Measurements from ENCODE around the gene ERO1B. TPM values are rescaled to one million over a fixed set of nuclear protein-coding genes. Genes with fewer than 3 reads are reported as not detected.

The ERO1B gene
- polyA plus RNA-seq, 1 of the 3 experiments (the other 2 are of a cell fraction): 0.79 TPM

DNA sequence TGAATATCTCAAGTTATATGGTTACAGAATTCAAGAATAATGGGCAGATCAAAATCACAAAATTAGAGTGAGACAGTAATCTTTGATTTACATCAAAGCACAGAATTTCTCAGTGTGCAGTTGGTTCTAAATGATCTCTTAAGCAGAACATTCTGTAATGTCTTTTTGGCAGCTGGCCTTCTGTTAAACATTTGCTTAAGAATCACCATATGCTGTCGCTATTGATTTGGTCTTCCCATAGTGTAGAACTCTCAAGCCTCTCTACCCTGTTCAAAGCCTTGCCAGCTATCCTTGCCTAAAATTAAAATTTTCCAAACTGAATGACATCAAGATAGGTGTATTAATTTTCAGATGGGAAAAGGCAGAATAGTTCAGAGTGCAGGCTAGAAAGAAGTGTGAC is 38.9 kb upstream of the ERO1B start:
- DNase-seq: no peak
- Histone ChIP-seq H3K4me2 (no peak overlapping the region), H2AFZ (ENCODE audit: low read depth) (no peak overlapping the region), H3F3A (replicated peaks; ENCODE audit: insufficient read depth) (no peaks in the 10 kb centered on the region), H3K27ac (ENCODE audit: low read depth in 2 of 2, low read length in 1 of 2) (no peak overlapping the region), H3K9ac (no peak overlapping the region), H3K27me3 (ENCODE audit: insufficient read depth) (no peaks in the 10 kb centered on the region), H3K4me3 (ENCODE audit: low read depth in 2 of 2, low read length in 1 of 2) (no peak overlapping the region), H3K79me2 (ENCODE audit: insufficient read depth) (no peaks in the 10 kb centered on the region), H4K20me1 (ENCODE audit: insufficient read depth) (no peaks in the 10 kb centered on the region), H3K9me3 (no peaks in the 10 kb centered on the region), H3K9me2 (no peaks in the 10 kb centered on the region), H3K36me3 (replicated peaks in 1 of 2; ENCODE audit: control insufficient read depth in 1 of 2, insufficient read depth in 2 of 2, low read length in 1 of 2) (no peaks in the 10 kb centered on the region), H3K4me1 (ENCODE audit: control insufficient read depth in 1 of 2, insufficient read depth in 2 of 2, low read depth in 1 of 2, low read length in 1 of 2) (no peaks in the 10 kb centered on the region)
- 50% methylated on average over 1 of the region's 1 CpG for WGBS (ENCODE audit: low lambda C conversion rate)
- CTCF ChIA-PET: interaction anchor here (1.6 kb wide), 1 partner anchor 10 kb away, joined by 7 read pairs; no protein-coding TSS in a partner anchor
- POLR2A ChIA-PET: no interaction called here
- TF ChIP-seq MXI1 (IDR thresholded peaks at IDR 0.05; ENCODE audit: low read depth, low read length): no peak

DNA sequence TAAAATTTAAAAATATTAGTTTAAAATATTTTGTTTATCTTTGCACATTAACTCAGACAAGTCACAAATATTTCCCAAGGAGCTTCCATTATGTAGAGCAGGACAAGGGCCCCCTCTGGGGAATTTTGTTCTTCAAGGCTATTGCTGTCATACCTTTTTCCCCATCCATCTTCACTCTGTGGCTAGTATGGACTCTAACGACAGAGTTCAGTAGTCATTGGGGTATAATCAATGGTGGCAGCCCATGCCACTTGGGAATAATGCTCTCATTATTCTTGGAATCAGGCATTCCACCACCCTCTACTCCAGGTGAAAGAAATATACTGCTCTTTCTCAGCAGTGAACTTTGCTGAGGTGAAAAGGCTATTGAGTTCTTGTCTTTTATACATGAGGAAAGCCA is 38.5 kb upstream of the ERO1B start:
- Histone ChIP-seq H3K27me3 (ENCODE audit: insufficient read depth) (no peaks in the 10 kb centered on the region), H3K9ac (no peak overlapping the region), H4K20me1 (ENCODE audit: insufficient read depth) (no peaks in the 10 kb centered on the region), H3K4me1 (ENCODE audit: control insufficient read depth in 1 of 2, insufficient read depth in 2 of 2, low read depth in 1 of 2, low read length in 1 of 2) (no peaks in the 10 kb centered on the region), H3K36me3 (replicated peaks in 1 of 2; ENCODE audit: control insufficient read depth in 1 of 2, insufficient read depth in 2 of 2, low read length in 1 of 2) (no peaks in the 10 kb centered on the region), H3F3A (replicated peaks; ENCODE audit: insufficient read depth) (no peaks in the 10 kb centered on the region), H3K9me2 (no peaks in the 10 kb centered on the region), H3K27ac (ENCODE audit: low read depth in 2 of 2, low read length in 1 of 2) (no peak overlapping the region), H3K4me2 (no peak overlapping the region), H2AFZ (ENCODE audit: low read depth) (no peak overlapping the region), H3K79me2 (ENCODE audit: insufficient read depth) (no peaks in the 10 kb centered on the region), H3K4me3 (ENCODE audit: low read depth in 2 of 2, low read length in 1 of 2) (no peak overlapping the region), H3K9me3 (no peaks in the 10 kb centered on the region)
- CTCF ChIA-PET: interaction anchor here (1.6 kb wide), 1 partner anchor 9 kb away, joined by 7 read pairs; no protein-coding TSS in a partner anchor
- TF ChIP-seq NFIC (IDR thresholded peaks at IDR 0.05; ENCODE audit: borderline replicate concordance) (no peak), TAF1 (IDR thresholded peaks at IDR 0.05; ENCODE audit: borderline replicate concordance, low read depth, low read length) (no peak)
- 14% methylated on average over 1 of the region's 1 CpG for WGBS (ENCODE audit: low lambda C conversion rate)
- DNase-seq: no peak
- POLR2A ChIA-PET: no interaction called here

DNA sequence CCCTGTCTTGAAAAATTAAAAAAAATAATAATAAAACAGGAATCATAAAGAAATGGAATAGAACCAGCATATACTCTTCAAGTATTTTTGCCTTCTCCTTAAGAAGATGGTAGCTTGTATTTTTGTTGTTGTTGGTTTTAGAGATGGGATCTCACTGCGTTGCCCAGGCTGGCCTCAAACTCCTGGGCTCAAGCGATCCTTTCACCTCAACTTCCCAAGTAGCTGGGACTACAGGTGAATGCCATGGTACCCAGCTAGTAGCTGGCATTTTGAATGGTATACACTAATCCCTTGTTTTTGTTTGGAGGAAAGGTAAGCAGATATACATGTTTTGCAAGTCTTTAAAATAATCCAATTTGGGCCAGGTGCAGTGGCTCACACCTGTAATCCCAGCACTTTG is 34.7 kb upstream of the ERO1B start:
- Histone ChIP-seq H3K36me3 (replicated peaks in 1 of 2; ENCODE audit: control insufficient read depth in 1 of 2, insufficient read depth in 2 of 2, low read length in 1 of 2) (no peaks in the 10 kb centered on the region), H3K4me2 (no peak overlapping the region), H3K27me3 (ENCODE audit: insufficient read depth) (no peaks in the 10 kb centered on the region), H3K27ac (ENCODE audit: low read depth in 2 of 2, low read length in 1 of 2) (no peak overlapping the region), H3K9me2 (no peaks in the 10 kb centered on the region), H3K4me1 (ENCODE audit: control insufficient read depth in 1 of 2, insufficient read depth in 2 of 2, low read depth in 1 of 2, low read length in 1 of 2) (no peaks in the 10 kb centered on the region), H3K4me3 (ENCODE audit: low read depth in 2 of 2, low read length in 1 of 2) (no peak overlapping the region), H3K9me3 (no peaks in the 10 kb centered on the region), H2AFZ (ENCODE audit: low read depth) (no peak overlapping the region), H3K9ac (no peak overlapping the region), H3F3A (replicated peaks; ENCODE audit: insufficient read depth) (no peaks in the 10 kb centered on the region), H4K20me1 (ENCODE audit: insufficient read depth) (no peaks in the 10 kb centered on the region), H3K79me2 (ENCODE audit: insufficient read depth) (no peaks in the 10 kb centered on the region)
- CTCF ChIA-PET: no interaction called here
- DNase-seq: no peak
- TF ChIP-seq JUND (IDR thresholded peaks at IDR 0.05) (no peak), NFIC (IDR thresholded peaks at IDR 0.05; ENCODE audit: borderline replicate concordance) (no peak), RFX5 (IDR thresholded peaks at IDR 0.05; ENCODE audit: low read length) (no peak), MEF2A (IDR thresholded peaks at IDR 0.05; ENCODE audit: borderline replicate concordance, low read depth) (no peak), RCOR1 (IDR thresholded peaks at IDR 0.05; ENCODE audit: low read length) (no peak), TCF12 (IDR thresholded peaks at IDR 0.05) (no peak), YY1 (IDR thresholded peaks at IDR 0.05; ENCODE audit: low read depth) (no peak), EP300 (IDR thresholded peaks at IDR 0.05; ENCODE audit: borderline replicate concordance in 1 of 2, low read depth in 1 of 2, low read length in 1 of 2) (no peak), TEAD4 (IDR thresholded peaks at IDR 0.05; ENCODE audit: borderline replicate concordance, insufficient read depth) (no peak), MXI1 (IDR thresholded peaks at IDR 0.05; ENCODE audit: low read depth, low read length) (no peak), GATA2 (CRISPR knock-in tag; IDR thresholded peaks at IDR 0.05) (no peak), RAD21 (IDR thresholded peaks at IDR 0.05; ENCODE audit: low read length) (no peak), TAF1 (IDR thresholded peaks at IDR 0.05; ENCODE audit: borderline replicate concordance, low read depth, low read length) (no peak), NRF1 (IDR thresholded peaks at IDR 0.05; ENCODE audit: low read depth, low read length) (no peak), FOSL2 (IDR thresholded peaks at IDR 0.05; ENCODE audit: borderline replicate concordance, low read depth) (no peak), ELF1 (IDR thresholded peaks at IDR 0.05) (no peak), SIN3A (IDR thresholded peaks at IDR 0.05; ENCODE audit: borderline replicate concordance, low read depth, low read length) (no peak)
- TF ChIP-seq, protein P1, sequence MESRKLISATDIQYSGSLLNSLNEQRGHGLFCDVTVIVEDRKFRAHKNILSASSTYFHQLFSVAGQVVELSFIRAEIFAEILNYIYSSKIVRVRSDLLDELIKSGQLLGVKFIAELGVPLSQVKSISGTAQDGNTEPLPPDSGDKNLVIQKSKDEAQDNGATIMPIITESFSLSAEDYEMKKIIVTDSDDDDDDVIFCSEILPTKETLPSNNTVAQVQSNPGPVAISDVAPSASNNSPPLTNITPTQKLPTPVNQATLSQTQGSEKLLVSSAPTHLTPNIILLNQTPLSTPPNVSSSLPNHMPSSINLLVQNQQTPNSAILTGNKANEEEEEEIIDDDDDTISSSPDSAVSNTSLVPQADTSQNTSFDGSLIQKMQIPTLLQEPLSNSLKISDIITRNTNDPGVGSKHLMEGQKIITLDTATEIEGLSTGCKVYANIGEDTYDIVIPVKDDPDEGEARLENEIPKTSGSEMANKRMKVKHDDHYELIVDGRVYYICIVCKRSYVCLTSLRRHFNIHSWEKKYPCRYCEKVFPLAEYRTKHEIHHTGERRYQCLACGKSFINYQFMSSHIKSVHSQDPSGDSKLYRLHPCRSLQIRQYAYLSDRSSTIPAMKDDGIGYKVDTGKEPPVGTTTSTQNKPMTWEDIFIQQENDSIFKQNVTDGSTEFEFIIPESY (IDR thresholded peaks at IDR 0.05; ENCODE audit: borderline replicate concordance, low read depth): no peak
- TF ChIP-seq, protein P2, sequence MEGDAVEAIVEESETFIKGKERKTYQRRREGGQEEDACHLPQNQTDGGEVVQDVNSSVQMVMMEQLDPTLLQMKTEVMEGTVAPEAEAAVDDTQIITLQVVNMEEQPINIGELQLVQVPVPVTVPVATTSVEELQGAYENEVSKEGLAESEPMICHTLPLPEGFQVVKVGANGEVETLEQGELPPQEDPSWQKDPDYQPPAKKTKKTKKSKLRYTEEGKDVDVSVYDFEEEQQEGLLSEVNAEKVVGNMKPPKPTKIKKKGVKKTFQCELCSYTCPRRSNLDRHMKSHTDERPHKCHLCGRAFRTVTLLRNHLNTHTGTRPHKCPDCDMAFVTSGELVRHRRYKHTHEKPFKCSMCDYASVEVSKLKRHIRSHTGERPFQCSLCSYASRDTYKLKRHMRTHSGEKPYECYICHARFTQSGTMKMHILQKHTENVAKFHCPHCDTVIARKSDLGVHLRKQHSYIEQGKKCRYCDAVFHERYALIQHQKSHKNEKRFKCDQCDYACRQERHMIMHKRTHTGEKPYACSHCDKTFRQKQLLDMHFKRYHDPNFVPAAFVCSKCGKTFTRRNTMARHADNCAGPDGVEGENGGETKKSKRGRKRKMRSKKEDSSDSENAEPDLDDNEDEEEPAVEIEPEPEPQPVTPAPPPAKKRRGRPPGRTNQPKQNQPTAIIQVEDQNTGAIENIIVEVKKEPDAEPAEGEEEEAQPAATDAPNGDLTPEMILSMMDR (IDR thresholded peaks at IDR 0.05): no peak
- POLR2A ChIA-PET: no interaction called here
- WGBS (ENCODE audit: low lambda C conversion rate): 21% methylated on average over 2 of the region's 2 CpGs

Measured in SK-N-SH (cell line).